GM10266 (cell line): ENCODE measurements around the gene TSTD2.

Experiments used
- DNase-seq: peaks from one replicate; pipeline ENCODE4 v3.0.0; 2012; ENCODE audit errors: extremely low spot score
- CTCF ChIP-seq: IDR thresholded peaks from 2 replicates; pipeline ENCODE4 v1.5.1; 2012; ENCODE audit warnings: mild to moderate bottlenecking, low read depth; ENCODE audit not compliant: control insufficient read depth, insufficient read depth; ENCODE audit errors: missing control alignments

TSTD2 gene

GRCh38 chr9:97565262-97565661 is 67.9 kb downstream of the TSTD2 start:
- TF ChIP-seq CTCF: no peak
- DNase-seq: no peak

- DNase-seq: no peak
- TF ChIP-seq CTCF: no peak
These were observed 68.6 kb downstream of the TSTD2 start for GRCh38 chr9:97564291-97565175.

- TF ChIP-seq CTCF: no peak
- DNase-seq: no peak
These were observed 69.6 kb downstream of the TSTD2 start for GRCh38 chr9:97563458-97564135.

GRCh38 chr9:97562542-97562941 is 70.6 kb downstream of the TSTD2 start:
- TF ChIP-seq CTCF: no peak
- DNase-seq: no peak

DNA sequence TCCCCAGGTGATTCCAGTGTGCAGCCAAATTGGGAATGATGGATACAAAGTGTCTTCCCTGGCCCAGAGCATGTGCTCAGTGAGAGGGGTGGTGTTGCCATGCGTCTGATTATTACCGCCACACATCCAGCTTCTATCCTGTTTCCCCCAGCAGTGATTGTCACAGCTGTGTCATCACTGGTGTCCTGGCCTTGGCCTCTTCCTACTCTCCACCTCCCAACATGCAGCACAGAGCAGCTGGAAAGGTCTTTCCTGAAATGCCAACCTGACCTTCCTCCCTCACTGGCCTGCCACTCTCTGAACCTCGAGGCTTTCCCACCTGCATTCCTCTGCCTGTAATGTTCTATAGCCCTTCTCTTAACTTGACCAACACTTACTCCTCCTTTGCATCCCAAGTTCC is 71.7 kb downstream of the TSTD2 start:
- DNase-seq: no peak
- no peak for TF ChIP-seq CTCF

DNA sequence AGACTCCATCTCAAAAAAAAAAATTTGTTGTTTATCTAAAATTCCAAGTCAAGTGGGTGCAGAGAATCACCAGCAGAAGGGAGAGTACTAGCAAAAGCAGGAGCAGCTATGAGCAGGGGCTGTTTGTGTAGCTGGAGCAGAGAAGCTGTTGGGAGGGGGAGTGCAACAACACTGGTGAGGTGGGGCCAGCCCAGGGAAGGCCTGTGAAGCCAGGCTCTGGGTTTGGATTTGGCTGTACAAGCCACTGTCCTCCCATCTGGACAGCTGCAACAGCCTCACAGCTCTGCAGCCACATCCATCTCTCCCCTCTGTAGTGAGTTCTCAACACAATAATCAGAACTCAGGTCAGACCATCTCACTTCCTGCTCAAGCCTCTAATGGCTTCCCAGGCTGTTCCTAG is 72.3 kb downstream of the TSTD2 start:
- no peak for TF ChIP-seq CTCF
- no peak for DNase-seq

DNA sequence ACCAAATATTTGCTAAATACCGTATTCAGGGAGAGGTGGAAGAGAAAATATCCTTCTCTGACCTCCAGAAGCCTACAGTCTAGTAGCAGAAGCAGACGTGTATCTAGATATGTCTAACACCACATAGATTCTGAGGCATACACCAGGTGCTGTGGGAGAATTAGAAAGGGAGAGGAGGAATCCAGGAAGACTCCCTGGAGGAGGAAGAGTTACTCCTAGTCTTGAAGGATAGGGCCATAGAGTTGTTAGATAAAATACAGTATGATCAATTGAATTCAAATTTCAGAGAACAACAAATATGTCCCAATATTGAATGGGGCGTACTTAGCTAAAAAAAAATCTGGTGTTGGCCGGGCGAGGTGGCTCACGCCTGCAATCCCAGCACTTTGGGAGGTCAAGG is 73.0 kb downstream of the TSTD2 start:
- DNase-seq: no peak
- no peak for TF ChIP-seq CTCF
